Ishikawa (cell line): ENCODE data around the gene RAB31.

Experiments used
- CEBPB ChIP-seq: IDR thresholded peaks from 2 replicates; pipeline ENCODE4 v1.6.1; 2012
- EGR1 ChIP-seq: IDR thresholded peaks from 2 replicates; pipeline ENCODE4 v1.6.1; 2012
- EP300 ChIP-seq: IDR thresholded peaks from 2 replicates; pipeline ENCODE4 v1.6.1; 2012; ENCODE audit warnings: borderline replicate concordance
- RAD21 ChIP-seq: IDR thresholded peaks from 2 replicates; pipeline ENCODE4 v1.6.1; 2012; ENCODE audit warnings: low read depth
- REST ChIP-seq: IDR thresholded peaks from 2 replicates; pipeline ENCODE4 v1.6.1; 2012; ENCODE audit warnings: low read depth, mild to moderate bottlenecking

GRCh38 chr18:9884532-9885140 lies 176.5 kb downstream of the RAB31 start:
- no peak for TF ChIP-seq RAD21
- no peak for TF ChIP-seq REST
- no peak for TF ChIP-seq CEBPB
- no peak for TF ChIP-seq EP300
- no peak for TF ChIP-seq EGR1
